Fibroblast of lung (primary cell): ENCODE results near the gene OPN3. TPM values are rescaled to one million over a fixed set of nuclear protein-coding genes. Genes with fewer than 3 reads are reported as not detected.

Source experiments
- DNase-seq, 2 donors: peaks; one replicate each; pipeline versions ENCODE4 v3.0.0 to v3.0.0-alpha.2; 2010; ENCODE audit warnings: low read depth in 2 of 2
- H2AFZ ChIP-seq: 2 replicates; pipeline ENCODE4 v1.5.1; 2012; ENCODE audit warnings: low read length, control low read depth, inconsistent platforms
- H3K27ac ChIP-seq: 2 replicates; pipeline ENCODE4 v1.5.1; 2011; ENCODE audit warnings: low read length, control low read depth; ENCODE audit not compliant: insufficient read depth
- H3K27me3 ChIP-seq: 2 replicates; pipeline ENCODE4 v1.5.1; 2011; ENCODE audit warnings: mild to moderate bottlenecking, low read length; ENCODE audit not compliant: control insufficient read depth, insufficient read depth
- H3K36me3 ChIP-seq: 2 replicates; pipeline ENCODE4 v1.5.1; 2011; ENCODE audit warnings: low read length; ENCODE audit not compliant: control insufficient read depth, insufficient read depth
- H3K4me1 ChIP-seq: 2 replicates; pipeline ENCODE4 v1.5.1; 2011; ENCODE audit warnings: low read length; ENCODE audit not compliant: control insufficient read depth, insufficient read depth; ENCODE audit errors: extremely low read depth
- H3K4me2 ChIP-seq: 2 replicates; pipeline ENCODE4 v1.5.1; 2011; ENCODE audit warnings: low read length, control low read depth; ENCODE audit not compliant: insufficient read depth; ENCODE audit errors: extremely low read depth
- H3K4me3 ChIP-seq, 4 experiments: fragments of 200-600 bp in 1 of 4; sonication (generic) in 1 of 4; replicated peaks in 1 of 4; 2 replicates each; pipeline ENCODE4 v1.5.1; 2011 to 2016; ENCODE audit warnings: low read length in 4 of 4, low read depth in 3 of 4, mild to moderate bottlenecking in 3 of 4, control low read depth in 2 of 4, inconsistent platforms in 1 of 4, mixed read lengths in 1 of 4; ENCODE audit not compliant: insufficient read depth in 1 of 4; ENCODE audit errors: control extremely low read depth in 1 of 4
- H3K79me2 ChIP-seq: 2 replicates; pipeline ENCODE4 v1.5.1; 2012; ENCODE audit warnings: mild to moderate bottlenecking, low read length, inconsistent platforms; ENCODE audit not compliant: control insufficient read depth, insufficient read depth
- H3K9ac ChIP-seq: 2 replicates; pipeline ENCODE4 v1.5.1; 2011; ENCODE audit warnings: mild to moderate bottlenecking, low read length, control low read depth; ENCODE audit not compliant: insufficient read depth
- H3K9me3 ChIP-seq: 2 replicates; pipeline ENCODE4 v1.5.1; 2012; ENCODE audit warnings: low read depth, low read length; ENCODE audit not compliant: control insufficient read depth, insufficient read depth
- H4K20me1 ChIP-seq: 2 replicates; pipeline ENCODE4 v1.5.1; 2011; ENCODE audit warnings: low read length; ENCODE audit not compliant: control insufficient read depth, insufficient read depth; ENCODE audit errors: extremely low read depth
- EZH2 ChIP-seq: IDR thresholded peaks from 2 replicates; pipeline ENCODE4 v1.5.1; 2012; ENCODE audit warnings: low read length, control low read depth, mild to moderate bottlenecking; ENCODE audit errors: missing control alignments
- polyA plus RNA-seq, 2 donors: library from polyadenylated mRNA; depleted of rRNA in 1 of 2; stranded (reverse) in 1 of 2; unstranded in 1 of 2; fragments of >200 nt; gene quantifications; 2 replicates each; pipeline ENCODE4 v1.2.1, GENCODE V29; 2011 to 2012; ENCODE audit warnings: missing spikeins in 1 of 2
- total RNA-seq: library from RNA; depleted of rRNA; stranded (reverse); fragments of >200 nt; gene quantifications from 2 replicates; pipeline ENCODE4 v1.2.1, GENCODE V29; 2014
- TF ChIP-seq, protein P1 (sequence below), 2 donors: IDR thresholded peaks in 1 of 2; conservative IDR thresholded peaks in 1 of 2; 1 replicate in 1 of 2; 2 replicates in 1 of 2; pipeline ENCODE4 v1.5.1; 2011 to 2012; ENCODE audit warnings: low read length in 2 of 2, control low read depth in 1 of 2, inconsistent platforms in 1 of 2, low read depth in 1 of 2, mild to moderate bottlenecking in 1 of 2

OPN3 gene
- total and polyA plus RNA-seq, 2 donors (not counting 1 experiment from before 2014, with no cell fraction given), result 32.5 to 58.9 TPM

GRCh38 chr1:241630899-241631298 is 9.3 kb downstream of the OPN3 start:
- no peak for DNase-seq
- TF ChIP-seq EZH2, result no peak
- TF ChIP-seq, protein P1, sequence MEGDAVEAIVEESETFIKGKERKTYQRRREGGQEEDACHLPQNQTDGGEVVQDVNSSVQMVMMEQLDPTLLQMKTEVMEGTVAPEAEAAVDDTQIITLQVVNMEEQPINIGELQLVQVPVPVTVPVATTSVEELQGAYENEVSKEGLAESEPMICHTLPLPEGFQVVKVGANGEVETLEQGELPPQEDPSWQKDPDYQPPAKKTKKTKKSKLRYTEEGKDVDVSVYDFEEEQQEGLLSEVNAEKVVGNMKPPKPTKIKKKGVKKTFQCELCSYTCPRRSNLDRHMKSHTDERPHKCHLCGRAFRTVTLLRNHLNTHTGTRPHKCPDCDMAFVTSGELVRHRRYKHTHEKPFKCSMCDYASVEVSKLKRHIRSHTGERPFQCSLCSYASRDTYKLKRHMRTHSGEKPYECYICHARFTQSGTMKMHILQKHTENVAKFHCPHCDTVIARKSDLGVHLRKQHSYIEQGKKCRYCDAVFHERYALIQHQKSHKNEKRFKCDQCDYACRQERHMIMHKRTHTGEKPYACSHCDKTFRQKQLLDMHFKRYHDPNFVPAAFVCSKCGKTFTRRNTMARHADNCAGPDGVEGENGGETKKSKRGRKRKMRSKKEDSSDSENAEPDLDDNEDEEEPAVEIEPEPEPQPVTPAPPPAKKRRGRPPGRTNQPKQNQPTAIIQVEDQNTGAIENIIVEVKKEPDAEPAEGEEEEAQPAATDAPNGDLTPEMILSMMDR (conservative IDR thresholded peaks at IDR 0.05 in 1 of 2, IDR thresholded peaks at IDR 0.05 in 1 of 2; ENCODE audit: low read depth in 1 of 2, low read length in 2 of 2), result no peak
- H3K4me2 ChIP-seq, result no peak overlapping the region
- H3K4me1 ChIP-seq, result no peaks in the 10 kb centered on the region
- H3K9ac ChIP-seq, result no peak overlapping the region
- H2AFZ ChIP-seq, result no peak overlapping the region
- no peaks in the 10 kb centered on the region for H3K9me3 ChIP-seq
- H4K20me1 ChIP-seq, result no peaks in the 10 kb centered on the region
- H3K36me3 ChIP-seq, result peaks cover 8% of the 10 kb centered on the region
- peaks cover 3% of the 10 kb centered on the region for H3K79me2 ChIP-seq
- no peak overlapping the region for H3K27ac ChIP-seq
- H3K27me3 ChIP-seq, result no peaks in the 10 kb centered on the region
- no peak overlapping the region for H3K4me3 ChIP-seq

DNA sequence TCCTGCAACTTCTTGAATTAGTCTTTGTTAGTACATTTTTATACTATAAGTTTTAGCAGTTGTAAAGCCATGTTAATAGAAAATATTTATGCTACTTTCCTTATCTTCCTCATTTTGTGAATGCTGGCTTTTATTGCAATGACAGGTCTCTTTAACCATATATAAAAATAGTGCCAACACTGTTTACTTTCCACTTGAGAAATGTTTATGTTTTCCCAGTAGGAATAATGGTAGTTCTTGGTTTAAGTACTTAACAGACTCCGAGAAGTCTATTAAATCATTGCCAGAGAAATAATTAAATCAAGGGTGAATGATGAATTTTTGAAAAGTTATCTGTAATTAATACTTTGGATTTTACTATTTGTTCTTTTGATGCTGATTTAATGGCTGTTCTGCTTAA is 9.7 kb downstream of the OPN3 start:
- H3K4me3 ChIP-seq, result no peak overlapping the region
- H3K9me3 ChIP-seq, result no peaks in the 10 kb centered on the region
- H4K20me1 ChIP-seq, result no peaks in the 10 kb centered on the region
- H3K36me3 ChIP-seq, result peaks cover 6% of the 10 kb centered on the region
- no peaks in the 10 kb centered on the region for H3K4me1 ChIP-seq
- H3K27ac ChIP-seq, result no peak overlapping the region
- no peak for DNase-seq
- H3K27me3 ChIP-seq, result no peaks in the 10 kb centered on the region
- TF ChIP-seq, protein P1 (conservative IDR thresholded peaks at IDR 0.05 in 1 of 2, IDR thresholded peaks at IDR 0.05 in 1 of 2; ENCODE audit: low read depth in 1 of 2, low read length in 2 of 2), result no peak
- TF ChIP-seq EZH2, result no peak
- H2AFZ ChIP-seq, result no peak overlapping the region
- H3K4me2 ChIP-seq, result no peak overlapping the region
- H3K9ac ChIP-seq, result no peak overlapping the region
- H3K79me2 ChIP-seq, result peaks cover 2% of the 10 kb centered on the region

- no peak overlapping the region for H3K4me3 ChIP-seq
- no peak overlapping the region for H3K27ac ChIP-seq
- no peak for DNase-seq
- no peaks in the 10 kb centered on the region for H3K27me3 ChIP-seq
- no peak overlapping the region for H3K4me2 ChIP-seq
- no peak overlapping the region for H2AFZ ChIP-seq
- no peaks in the 10 kb centered on the region for H4K20me1 ChIP-seq
- no peak overlapping the region for H3K9ac ChIP-seq
- H3K4me1 ChIP-seq, result no peaks in the 10 kb centered on the region
- no peaks in the 10 kb centered on the region for H3K9me3 ChIP-seq
- H3K36me3 ChIP-seq, result peaks cover 2% of the 10 kb centered on the region
- TF ChIP-seq, protein P1 (conservative IDR thresholded peaks at IDR 0.05 in 1 of 2, IDR thresholded peaks at IDR 0.05 in 1 of 2; ENCODE audit: low read depth in 1 of 2, low read length in 2 of 2), result no peak
- TF ChIP-seq EZH2, result no peak
- no peaks in the 10 kb centered on the region for H3K79me2 ChIP-seq
Observed at GRCh38 chr1:241630005-241630404, 10.2 kb downstream of the OPN3 start.
